Activated CD8-positive, alpha-beta memory T cell treated with anti-CD3 and anti-CD28 coated beads, Interleukin-2, amount 10 ng/mL, durations not matched to agents 7 days and 5 days (primary cell): ENCODE data around the gene AKT1. TPM values are rescaled to one million over a fixed set of nuclear protein-coding genes. Genes with fewer than 3 reads are reported as not detected.

Experiments used
- ATAC-seq: fragments of 150-1000 bp; cut with Tn5 transposase; one replicate; pipeline ENCODE4 v1.10.0; 2021; ENCODE audit warnings: moderate library complexity
- CTCF ChIA-PET: fragments of 350-600 bp; sonication (Branson Sonifier 250); formaldehyde crosslinking; loops from one replicate; lab custom pipeline; 2021; ENCODE audit warnings: antibody characterized with exemption; lab: Charles Lee
- DNase-seq: peaks from one replicate; pipeline ENCODE4 v3.0.0-alpha.2; 2020
- H3K27ac Mint-ChIP-seq: one replicate; pipeline ENCODE4 v1.8.0; 2021; ENCODE audit warnings: mild to moderate bottlenecking, mixed read lengths
- H3K27me3 Mint-ChIP-seq: one replicate; pipeline ENCODE4 v1.8.0; 2021; ENCODE audit warnings: mixed read lengths
- H3K36me3 Mint-ChIP-seq: one replicate; pipeline ENCODE4 v1.8.0; 2021; ENCODE audit warnings: mild to moderate bottlenecking, mixed read lengths
- H3K4me1 Mint-ChIP-seq: one replicate; pipeline ENCODE4 v1.8.0; 2021; ENCODE audit warnings: mixed read lengths
- H3K4me3 Mint-ChIP-seq: one replicate; pipeline ENCODE4 v1.8.0; 2021; ENCODE audit warnings: mild to moderate bottlenecking, moderate library complexity, mixed read lengths
- H3K9me3 Mint-ChIP-seq: one replicate; pipeline ENCODE4 v1.8.0; 2022; ENCODE audit warnings: low read depth, mixed read lengths
- total RNA-seq, 2 experiments: library from RNA; stranded (reverse); gene quantifications; one replicate each; pipeline ENCODE4 v1.2.3, GENCODE V29; 2021

The AKT1 gene
- total RNA-seq, 2 experiments from 2014 or later: 178 to 202 TPM

DNA sequence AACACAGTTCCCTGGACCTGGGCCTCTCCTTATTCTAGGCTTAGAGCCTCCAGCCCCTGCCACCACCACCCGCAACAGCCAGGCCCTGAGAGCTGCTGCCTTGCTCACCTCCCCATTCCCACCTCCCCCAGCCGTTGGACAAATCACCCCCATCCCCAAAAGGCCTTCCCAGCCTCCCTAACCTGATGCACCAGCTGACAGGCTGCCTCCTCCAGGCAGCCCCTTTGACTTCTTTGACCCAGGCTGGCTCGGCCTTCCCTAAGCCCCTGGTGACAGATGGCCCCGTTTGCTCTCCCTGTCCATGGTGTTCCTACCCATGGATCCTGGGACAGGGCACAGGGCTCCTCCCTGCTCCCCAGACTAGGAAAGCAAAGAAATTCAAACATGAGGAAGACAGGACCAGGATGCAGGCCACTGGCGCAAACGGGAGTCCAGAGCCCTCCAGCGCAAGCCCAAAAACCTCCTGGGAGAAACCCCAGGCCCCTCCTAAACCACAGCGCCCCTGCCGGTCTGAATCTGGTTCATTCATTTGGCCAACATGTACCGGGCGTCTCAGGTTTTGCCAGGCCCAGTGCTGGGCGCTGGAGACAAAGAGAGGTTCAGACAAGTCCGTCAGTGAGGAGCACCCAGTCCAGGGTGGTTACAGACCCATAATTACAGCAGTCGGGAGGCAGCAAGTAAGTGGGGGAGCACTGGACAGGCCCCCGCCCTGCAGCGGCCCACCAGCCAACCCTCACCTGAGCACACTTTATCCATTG lies 2.4 kb downstream of the AKT1 start:
- H3K4me3 Mint-ChIP-seq: peak overlapping the region; percentile 88
- no peak for ATAC-seq
- H3K4me1 Mint-ChIP-seq: peaks cover 29% of the 10 kb centered on the region
- DNase-seq: no peak
- H3K27ac Mint-ChIP-seq: peak overlapping the region; percentile 86
- peaks cover 6% of the 10 kb centered on the region for H3K36me3 Mint-ChIP-seq
- no peaks in the 10 kb centered on the region for H3K9me3 Mint-ChIP-seq
- CTCF ChIA-PET: interaction anchor here (0.8 kb wide), 1 partner anchor 8 kb away, joined by 3 read pairs; the partner anchor contains the start of gene ZBTB42
- H3K27me3 Mint-ChIP-seq: no peaks in the 10 kb centered on the region

- H3K36me3 Mint-ChIP-seq: peaks cover 6% of the 10 kb centered on the region
- CTCF ChIA-PET: interaction anchor here (0.8 to 1.2 kb wide), 2 partner anchors 8 to 23 kb away, joined by 3 read pairs; partner anchors contain the start of gene ZBTB42
- no peaks in the 10 kb centered on the region for H3K27me3 Mint-ChIP-seq
- peaks cover 29% of the 10 kb centered on the region for H3K4me1 Mint-ChIP-seq
- no peaks in the 10 kb centered on the region for H3K9me3 Mint-ChIP-seq
- ATAC-seq (no peak), DNase-seq (no peak)
- H3K4me3 Mint-ChIP-seq: no peak overlapping the region
- no peak overlapping the region for H3K27ac Mint-ChIP-seq
Observed at GRCh38 chr14:104792101-104792884, 3.3 kb downstream of the AKT1 start.

DNA sequence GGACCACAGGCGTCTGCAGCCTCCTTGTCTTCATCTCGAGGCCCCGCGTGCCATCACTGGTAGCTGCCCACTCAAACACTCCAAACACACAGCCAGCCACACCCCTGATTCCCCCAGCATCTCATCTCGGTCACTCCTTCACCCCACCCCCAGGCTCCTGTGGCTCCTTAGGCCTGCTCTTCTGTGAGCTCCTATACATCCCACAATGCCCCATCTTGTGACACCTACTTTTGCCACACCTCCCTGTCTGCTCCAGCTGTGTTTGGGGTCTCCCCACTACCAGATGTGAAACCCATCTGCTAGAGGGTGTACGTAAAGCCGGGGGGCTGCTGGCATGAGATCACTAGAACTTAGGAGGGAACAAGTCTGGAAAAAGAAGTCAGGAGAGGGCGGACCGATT lies 4.1 kb downstream of the AKT1 start:
- no peaks in the 10 kb centered on the region for H3K27me3 Mint-ChIP-seq
- H3K36me3 Mint-ChIP-seq: peaks cover 6% of the 10 kb centered on the region
- ATAC-seq (no peak), DNase-seq (no peak)
- no peak overlapping the region for H3K27ac Mint-ChIP-seq
- no peaks in the 10 kb centered on the region for H3K9me3 Mint-ChIP-seq
- CTCF ChIA-PET: interaction anchor here (1.2 to 1.3 kb wide), 2 partner anchors 23 to 35 kb away, joined by 3 to 4 read pairs; no protein-coding TSS in a partner anchor
- H3K4me1 Mint-ChIP-seq: peaks cover 28% of the 10 kb centered on the region
- H3K4me3 Mint-ChIP-seq: no peak overlapping the region

DNA sequence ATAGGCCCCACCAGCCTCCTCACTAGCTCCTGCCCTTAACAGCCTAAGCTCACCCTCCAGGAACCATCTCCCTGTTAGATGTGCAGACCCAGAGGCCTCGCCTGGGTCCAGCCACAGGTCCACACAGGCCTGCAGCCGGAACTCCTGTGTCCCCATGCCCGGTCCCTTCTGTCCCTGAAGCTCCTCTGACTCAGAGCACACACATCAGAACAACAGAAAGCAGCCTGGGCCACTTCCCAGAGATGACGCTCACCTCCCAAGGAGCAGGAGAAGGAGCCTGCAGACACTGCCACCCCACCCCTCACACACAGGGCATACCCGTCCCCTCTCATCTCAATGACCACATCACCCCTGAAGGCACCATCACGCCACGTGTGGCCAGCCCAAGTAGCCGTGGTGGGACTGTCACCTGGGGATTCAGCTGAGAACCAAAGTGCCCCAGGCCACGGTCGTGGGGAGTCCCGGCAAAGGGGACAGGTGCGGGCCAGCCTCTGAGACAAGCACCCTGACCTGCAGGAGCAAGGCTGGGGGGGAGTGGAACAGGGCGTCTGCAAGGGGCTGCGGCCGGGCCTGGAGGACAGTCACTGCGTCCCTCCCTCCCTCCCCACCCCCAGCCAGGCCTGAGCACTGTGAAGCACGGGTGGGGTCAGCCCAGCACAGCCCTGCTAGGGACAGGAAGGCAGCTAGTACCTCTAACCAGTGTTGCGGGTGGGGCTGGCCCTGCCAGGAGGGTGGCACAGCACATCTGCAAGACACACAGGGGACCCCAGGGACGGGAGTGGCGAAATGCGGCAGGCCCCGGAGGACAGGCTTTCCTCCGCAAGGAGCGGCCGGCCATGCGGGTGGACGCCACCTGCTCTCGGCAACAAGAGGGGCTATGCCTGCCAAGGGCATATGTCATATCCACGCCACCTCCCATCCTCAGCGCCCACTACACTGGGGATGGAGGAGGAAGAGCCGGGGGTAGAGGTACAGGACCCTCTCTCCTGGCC lies 5.5 kb downstream of the AKT1 start:
- H3K36me3 Mint-ChIP-seq: peaks cover 6% of the 10 kb centered on the region
- peaks cover 22% of the 10 kb centered on the region for H3K4me1 Mint-ChIP-seq
- H3K4me3 Mint-ChIP-seq: no peak overlapping the region
- no peaks in the 10 kb centered on the region for H3K9me3 Mint-ChIP-seq
- H3K27me3 Mint-ChIP-seq: no peaks in the 10 kb centered on the region
- DNase-seq: no peak
- H3K27ac Mint-ChIP-seq: no peak overlapping the region
- CTCF ChIA-PET: interaction anchor here (1.0 to 2.2 kb wide), 2 partner anchors 21 to 36 kb away, joined by 3 to 7 read pairs; no protein-coding TSS in a partner anchor
- no peak for ATAC-seq

- Mint-ChIP-seq H3K36me3 (peaks cover 6% of the 10 kb centered on the region), H3K4me3 (no peak overlapping the region), H3K9me3 (no peaks in the 10 kb centered on the region), H3K4me1 (peaks cover 16% of the 10 kb centered on the region), H3K27ac (no peak overlapping the region), H3K27me3 (no peaks in the 10 kb centered on the region)
- CTCF ChIA-PET: interaction anchor here (1.0 to 2.2 kb wide), 3 partner anchors 18 to 37 kb away, joined by 3 to 7 read pairs (median 4); no protein-coding TSS in a partner anchor
- ATAC-seq (no peak), DNase-seq (no peak)
Observed at GRCh38 chr14:104788873-104789663, 6.5 kb downstream of the AKT1 start.

GRCh38 chr14:104788161-104788818 lies 7.3 kb downstream of the AKT1 start:
- ATAC-seq: no peak
- DNase-seq: no peak
- Mint-ChIP-seq H3K27me3 (no peaks in the 10 kb centered on the region), H3K4me1 (peaks cover 8% of the 10 kb centered on the region), H3K27ac (no peak overlapping the region), H3K36me3 (peaks cover 5% of the 10 kb centered on the region), H3K4me3 (no peak overlapping the region), H3K9me3 (no peaks in the 10 kb centered on the region)
- CTCF ChIA-PET: interaction anchor here (1.2 to 2.2 kb wide), 2 partner anchors 18 to 19 kb away, joined by 4 to 7 read pairs; no protein-coding TSS in a partner anchor

- Mint-ChIP-seq H3K4me3 (no peak overlapping the region), H3K36me3 (peaks cover 5% of the 10 kb centered on the region), H3K4me1 (peaks cover 4% of the 10 kb centered on the region), H3K9me3 (no peaks in the 10 kb centered on the region), H3K27ac (no peak overlapping the region), H3K27me3 (no peaks in the 10 kb centered on the region)
- DNase-seq (no peak), ATAC-seq (no peak)
- CTCF ChIA-PET: interaction anchor here (1.6 to 2.2 kb wide), 3 partner anchors 14 to 19 kb away, joined by 3 to 7 read pairs (median 5); no protein-coding TSS in a partner anchor
Observed at GRCh38 chr14:104787736-104788135, 7.8 kb downstream of the AKT1 start.

DNA sequence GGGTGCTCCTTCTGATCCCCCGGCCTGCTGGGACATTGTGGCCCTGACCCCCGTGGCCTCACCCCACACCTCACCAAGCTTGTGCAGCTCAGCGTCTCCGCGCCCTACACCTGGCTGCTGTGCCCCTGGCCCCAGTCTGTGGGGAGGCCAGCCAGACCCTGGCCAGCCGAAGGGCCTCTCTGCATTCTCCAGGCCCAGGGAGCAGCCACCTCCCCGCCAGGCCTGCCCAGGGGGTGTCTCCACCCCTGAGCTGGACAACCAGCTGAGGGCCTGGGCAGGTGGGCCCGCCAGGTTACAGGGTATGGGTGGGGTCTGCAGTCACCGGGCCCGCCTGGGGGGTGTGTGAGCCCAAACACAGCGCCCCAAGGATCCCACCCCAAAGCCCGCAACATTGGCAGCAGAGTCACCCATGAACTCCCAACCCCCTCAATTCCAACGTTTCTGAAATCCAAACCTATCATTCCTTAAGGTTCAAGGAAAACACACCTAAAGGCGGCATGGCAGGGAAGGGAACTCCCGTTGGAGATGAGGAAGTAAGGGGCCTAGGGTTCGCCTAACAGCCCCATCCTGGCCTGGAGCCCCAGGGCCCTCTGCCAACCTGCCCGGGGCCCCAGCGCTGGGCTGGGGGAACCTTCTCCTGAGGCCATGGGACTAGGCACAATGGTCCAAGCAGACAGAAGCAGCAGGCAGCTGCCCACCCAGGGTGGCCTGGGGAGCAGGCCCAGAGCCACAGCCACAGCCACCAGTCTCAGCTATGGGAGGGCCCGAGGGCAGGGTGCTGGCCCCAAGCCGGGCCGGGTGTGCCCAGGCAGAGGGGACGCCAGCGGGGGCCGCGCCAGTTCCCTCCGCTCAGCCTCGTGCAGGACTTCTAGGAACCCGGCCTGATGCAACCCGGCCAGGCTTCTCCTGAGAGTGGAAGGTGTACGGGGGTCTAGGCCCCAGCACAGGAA lies 8.5 kb downstream of the AKT1 start:
- CTCF ChIA-PET: interaction anchor here (0.6 to 1.9 kb wide), 3 partner anchors 9 to 18 kb away, joined by 3 to 5 read pairs (median 3); no protein-coding TSS in a partner anchor
- ATAC-seq (no peak), DNase-seq (no peak)
- peaks cover 3% of the 10 kb centered on the region for H3K4me1 Mint-ChIP-seq
- no peaks in the 10 kb centered on the region for H3K9me3 Mint-ChIP-seq
- no peak overlapping the region for H3K27ac Mint-ChIP-seq
- H3K4me3 Mint-ChIP-seq: no peak overlapping the region
- no peaks in the 10 kb centered on the region for H3K27me3 Mint-ChIP-seq
- H3K36me3 Mint-ChIP-seq: peaks cover 5% of the 10 kb centered on the region

- DNase-seq (no peak), ATAC-seq (no peak)
- Mint-ChIP-seq H3K4me1 (no peaks in the 10 kb centered on the region), H3K27me3 (no peaks in the 10 kb centered on the region), H3K4me3 (no peak overlapping the region), H3K27ac (no peak overlapping the region), H3K9me3 (no peaks in the 10 kb centered on the region), H3K36me3 (no peaks in the 10 kb centered on the region)
- CTCF ChIA-PET: interaction anchor here (0.6 to 1.9 kb wide), 3 partner anchors 8 to 17 kb away, joined by 3 to 5 read pairs (median 3); no protein-coding TSS in a partner anchor
Observed at GRCh38 chr14:104786091-104786586, 9.4 kb downstream of the AKT1 start.

GRCh38 chr14:104785708-104786080 lies 9.9 kb downstream of the AKT1 start:
- Mint-ChIP-seq H3K4me3 (no peak overlapping the region), H3K27me3 (no peaks in the 10 kb centered on the region), H3K9me3 (no peaks in the 10 kb centered on the region), H3K4me1 (no peaks in the 10 kb centered on the region), H3K36me3 (no peaks in the 10 kb centered on the region), H3K27ac (no peak overlapping the region)
- ATAC-seq: no peak
- CTCF ChIA-PET: interaction anchor here (1.9 to 2.1 kb wide), 2 partner anchors 17 kb away, joined by 5 to 9 read pairs; no protein-coding TSS in a partner anchor
- DNase-seq: no peak
